Stomach smooth muscle (tissue), 2 donors: ENCODE measurements around the gene SYNGR2.
"Not testable (repeated sequence)": the region's sequence is repeated elsewhere in the genome, so short reads cannot be mapped to it uniquely, and the experiment has no call there.

Experiments used
- H3K27ac ChIP-seq: one replicate; pipeline ENCODE4 v1.7.0; 2013; ENCODE audit warnings: mild to moderate bottlenecking, low read length, inconsistent platforms
- H3K27me3 ChIP-seq, 2 donors: one replicate each; pipeline ENCODE4 v1.7.0; 2013; ENCODE audit warnings: low read length in 2 of 2; ENCODE audit not compliant: insufficient read depth in 2 of 2, control insufficient read depth in 1 of 2
- H3K36me3 ChIP-seq, 2 donors: one replicate each; pipeline ENCODE4 v1.7.0; 2013; ENCODE audit warnings: low read length in 2 of 2; ENCODE audit not compliant: control insufficient read depth in 2 of 2, insufficient read depth in 2 of 2
- H3K4me1 ChIP-seq: one replicate; pipeline ENCODE4 v1.7.0; 2013; ENCODE audit warnings: low read length; ENCODE audit not compliant: control insufficient read depth, insufficient read depth
- H3K4me3 ChIP-seq, 2 donors: one replicate each; pipeline ENCODE4 v1.7.0; 2013; ENCODE audit warnings: low read length in 2 of 2
- H3K9ac ChIP-seq, 2 donors: one replicate each; pipeline ENCODE4 v1.7.0; 2013; ENCODE audit warnings: low read length in 2 of 2, mild to moderate bottlenecking in 1 of 2
- H3K9me3 ChIP-seq, 2 donors: one replicate each; pipeline ENCODE4 v1.7.0; 2013; ENCODE audit warnings: low read length in 2 of 2; ENCODE audit not compliant: control insufficient read depth in 2 of 2
- donor health status: healthy.
- donor health status: Pancreatic carcinoma.

The SYNGR2 gene

DNA sequence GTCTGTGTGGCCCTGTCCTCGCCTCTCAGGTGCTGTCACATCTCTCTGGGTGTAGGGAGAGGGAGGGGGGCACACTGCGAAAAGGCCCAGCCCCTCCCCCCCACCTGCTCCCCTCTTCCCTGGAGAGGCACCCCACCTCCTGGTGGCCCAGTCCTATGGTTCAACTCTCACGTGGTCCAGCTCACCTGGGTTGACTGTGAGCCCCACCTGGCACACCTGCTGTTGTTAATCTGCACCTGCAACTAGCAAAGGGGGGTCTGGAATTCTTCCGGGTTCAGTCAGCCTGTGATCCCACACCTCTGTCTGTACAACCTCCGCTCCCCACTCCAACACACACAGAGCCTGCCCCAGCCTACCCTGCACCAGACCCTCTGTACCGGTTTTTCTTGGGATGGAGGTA, 2.0 kb upstream of the SYNGR2 start:
- H3K9ac ChIP-seq: no peak overlapping the region
- H3K4me3 ChIP-seq: no peak overlapping the region
- peaks cover 0 to 2% of the 10 kb centered on the region in 2 donors for H3K36me3 ChIP-seq
- peaks cover 16% of the 10 kb centered on the region for H3K4me1 ChIP-seq
- H3K9me3 ChIP-seq: no peaks in the 10 kb centered on the region
- H3K27me3 ChIP-seq: no peaks in the 10 kb centered on the region
- H3K27ac ChIP-seq: no peak overlapping the region

GRCh38 chr17:78168903-78169793, 767 bp downstream of the SYNGR2 start:
- no peaks in the 10 kb centered on the region for H3K9me3 ChIP-seq
- H3K27ac ChIP-seq: peak overlapping the region; percentile 74
- H3K4me1 ChIP-seq: peaks cover 43% of the 10 kb centered on the region
- H3K4me3 ChIP-seq: peak overlapping the region; percentile 58 to 79
- H3K36me3 ChIP-seq: peaks cover 0 to 2% of the 10 kb centered on the region in 2 donors
- H3K27me3 ChIP-seq: no peaks in the 10 kb centered on the region
- peak overlapping the region; percentile 60 to 64 for H3K9ac ChIP-seq

DNA sequence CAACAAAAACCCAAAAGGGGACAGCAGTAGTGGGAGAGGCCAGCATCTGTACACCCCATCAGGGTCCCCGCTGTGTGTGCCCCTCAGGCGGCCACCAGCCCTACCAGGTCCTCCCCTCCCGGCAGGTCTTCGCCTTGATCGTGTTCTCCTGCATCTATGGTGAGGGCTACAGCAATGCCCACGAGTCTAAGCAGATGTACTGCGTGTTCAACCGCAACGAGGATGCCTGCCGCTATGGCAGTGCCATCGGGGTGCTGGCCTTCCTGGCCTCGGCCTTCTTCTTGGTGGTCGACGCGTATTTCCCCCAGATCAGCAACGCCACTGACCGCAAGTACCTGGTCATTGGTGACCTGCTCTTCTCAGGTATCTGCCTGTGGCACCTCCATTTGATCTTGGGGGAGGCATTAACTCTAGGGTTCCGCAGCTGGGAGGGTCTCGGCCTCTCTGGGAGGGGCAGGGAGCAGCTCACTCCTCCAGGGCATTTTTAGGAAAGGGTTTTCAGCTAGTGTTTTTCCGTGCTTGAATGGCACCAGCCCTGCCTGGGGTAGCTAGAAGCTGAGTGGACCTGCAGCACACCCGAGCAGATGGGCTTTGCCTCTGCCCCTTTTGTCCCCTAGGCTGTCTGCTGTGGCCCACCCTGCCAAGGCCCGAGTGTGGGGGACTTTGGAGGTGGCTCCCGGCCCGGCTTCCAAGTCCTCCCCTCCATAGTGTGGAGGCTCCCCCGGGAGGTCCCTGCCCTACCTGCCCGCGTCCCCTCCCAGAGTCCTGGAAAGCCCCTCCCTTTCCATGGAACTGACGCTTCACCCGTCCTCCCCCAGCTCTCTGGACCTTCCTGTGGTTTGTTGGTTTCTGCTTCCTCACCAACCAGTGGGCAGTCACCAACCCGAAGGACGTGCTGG, 2.6 kb downstream of the SYNGR2 start:
- H3K9me3 ChIP-seq: no peaks in the 10 kb centered on the region
- H3K27ac ChIP-seq: no peak overlapping the region
- no peaks in the 10 kb centered on the region for H3K27me3 ChIP-seq
- H3K4me1 ChIP-seq: peaks cover 61% of the 10 kb centered on the region
- peaks cover 0 to 2% of the 10 kb centered on the region in 2 donors for H3K36me3 ChIP-seq
- no peak overlapping the region for H3K9ac ChIP-seq
- no peak overlapping the region for H3K4me3 ChIP-seq

GRCh38 chr17:78171591-78172248, 3.3 kb downstream of the SYNGR2 start:
- not testable (repeated sequence) for H3K9me3 ChIP-seq, H3K4me3 ChIP-seq, H3K27me3 ChIP-seq, H3K36me3 ChIP-seq, H3K9ac ChIP-seq
- H3K27ac ChIP-seq: peak overlapping the region; percentile 77
- H3K4me1 ChIP-seq: peaks cover 69% of the 10 kb centered on the region

- H3K27me3 ChIP-seq: no peaks in the 10 kb centered on the region
- peak overlapping the region; percentile 77 for H3K27ac ChIP-seq
- H3K9me3 ChIP-seq: no peaks in the 10 kb centered on the region
- peaks cover 76% of the 10 kb centered on the region for H3K4me1 ChIP-seq
- H3K9ac ChIP-seq: no peak overlapping the region
- peaks cover 0 to 2% of the 10 kb centered on the region in 2 donors for H3K36me3 ChIP-seq
- H3K4me3 ChIP-seq: peak overlapping the region in 1 of 2 donors; percentile 40
These were observed 4.1 kb downstream of the SYNGR2 start for GRCh38 chr17:78172249-78173051.

DNA sequence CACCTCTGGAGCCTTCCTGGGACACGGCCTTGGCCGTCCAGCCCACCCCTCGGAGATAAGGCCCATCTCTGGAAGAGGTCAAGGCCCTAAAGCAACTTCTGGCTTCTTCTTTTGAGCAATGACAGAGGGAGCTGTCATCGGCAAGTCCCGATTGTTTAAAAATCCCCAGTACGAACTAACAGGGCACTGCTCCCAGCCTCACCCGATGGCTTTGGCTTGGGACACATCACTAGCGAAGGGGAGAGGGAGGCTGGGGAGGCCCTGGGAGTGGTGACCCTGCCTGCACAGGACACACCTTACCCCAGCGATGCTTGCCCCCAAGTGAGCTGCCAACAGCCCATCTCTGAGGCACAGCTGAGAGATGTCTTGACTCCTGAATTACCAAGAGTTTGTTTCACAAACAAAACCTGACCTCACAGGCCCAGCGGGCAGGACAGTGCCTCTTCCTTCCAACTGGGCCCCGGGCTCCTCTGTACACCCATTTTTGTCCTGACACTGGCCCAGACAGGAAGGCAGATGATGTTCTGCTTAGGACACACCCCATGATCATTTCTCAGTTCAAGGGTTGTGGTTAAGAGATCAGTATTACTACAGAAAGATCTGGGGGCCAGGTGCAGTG, 4.8 kb downstream of the SYNGR2 start:
- Histone ChIP-seq H3K4me3 (peak overlapping the region in 1 of 2 donors; percentile 40), H3K4me1 (peaks cover 77% of the 10 kb centered on the region), H3K36me3 (peaks cover 0 to 2% of the 10 kb centered on the region in 2 donors), H3K27ac (peak overlapping the region; percentile 77), H3K9me3 (no peaks in the 10 kb centered on the region), H3K9ac (no peak overlapping the region), H3K27me3 (no peaks in the 10 kb centered on the region)

- peak overlapping the region; percentile 77 for H3K27ac ChIP-seq
These were observed 6.0 kb downstream of the SYNGR2 start for GRCh38 chr17:78174346-78174869.

GRCh38 chr17:78174870-78175642, 6.7 kb downstream of the SYNGR2 start:
- Histone ChIP-seq H3K9ac (no peak overlapping the region), H3K9me3 (no peaks in the 10 kb centered on the region), H3K27me3 (no peaks in the 10 kb centered on the region), H3K4me3 (no peak overlapping the region), H3K36me3 (peaks cover 0 to 2% of the 10 kb centered on the region in 2 donors), H3K27ac (peak overlapping the region; percentile 77), H3K4me1 (peaks cover 85% of the 10 kb centered on the region)

More at GRCh38 chr17:78174346-78174869, 6.0 kb downstream of the SYNGR2 start:
- Histone ChIP-seq H3K4me3 (peak overlapping the region in 1 of 2 donors; percentile 29), H3K9me3 (no peaks in the 10 kb centered on the region), H3K27me3 (no peaks in the 10 kb centered on the region), H3K36me3 (peaks cover 0 to 2% of the 10 kb centered on the region in 2 donors), H3K9ac (peak overlapping the region in 1 of 2 donors; percentile 42), H3K4me1 (peaks cover 86% of the 10 kb centered on the region)

DNA sequence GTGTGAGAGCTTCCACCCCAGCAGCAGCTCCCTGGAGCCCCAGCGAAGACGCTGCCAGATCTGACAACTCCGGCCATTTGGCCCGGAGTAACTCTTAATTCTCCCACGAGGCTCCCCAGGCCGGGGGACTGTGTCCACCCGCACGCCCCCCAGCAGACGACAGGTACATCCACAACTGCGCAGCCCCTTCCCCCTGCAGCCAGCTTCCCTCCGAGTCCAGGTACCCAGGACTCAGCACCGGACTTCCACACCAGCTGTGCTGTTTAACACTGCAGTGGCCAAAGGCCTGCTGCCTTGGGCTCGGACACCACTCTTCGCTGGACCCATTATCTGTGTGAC, 7.2 kb downstream of the SYNGR2 start:
- H3K9ac ChIP-seq: no peak overlapping the region
- peaks cover 0 to 2% of the 10 kb centered on the region in 2 donors for H3K36me3 ChIP-seq
- H3K4me1 ChIP-seq: peaks cover 87% of the 10 kb centered on the region
- H3K9me3 ChIP-seq: no peaks in the 10 kb centered on the region
- no peak overlapping the region for H3K4me3 ChIP-seq
- peak overlapping the region; percentile 77 for H3K27ac ChIP-seq
- no peaks in the 10 kb centered on the region for H3K27me3 ChIP-seq
